Stimulated activated CD4-positive, alpha-beta T cell treated with anti-CD3 and anti-CD28 coated beads, TNF-alpha, amount 100 ng/mL, for 48 hours (primary cell): ENCODE data around the gene HDGFL2.

ENCODE experiments used
- DNase-seq, 3 donors: peaks; one replicate each; pipeline ENCODE4 v3.0.0-alpha.2; 2020; ENCODE audit warnings: low read depth in 3 of 3

HDGFL2 gene

GRCh38 chr19:4464815-4465581, 7.1 kb upstream of the HDGFL2 start:
- DNase-seq: no peak

GRCh38 chr19:4467835-4468234, 4.3 kb upstream of the HDGFL2 start:
- DNase-seq: no peak

GRCh38 chr19:4471403-4472173, 509 bp upstream of the HDGFL2 start:
- DNase-seq: peak; percentile 93 to 97 (median 96)

- DNase-seq: no peak
These were observed 1.1 kb downstream of the HDGFL2 start for GRCh38 chr19:4473011-4473762.

DNA sequence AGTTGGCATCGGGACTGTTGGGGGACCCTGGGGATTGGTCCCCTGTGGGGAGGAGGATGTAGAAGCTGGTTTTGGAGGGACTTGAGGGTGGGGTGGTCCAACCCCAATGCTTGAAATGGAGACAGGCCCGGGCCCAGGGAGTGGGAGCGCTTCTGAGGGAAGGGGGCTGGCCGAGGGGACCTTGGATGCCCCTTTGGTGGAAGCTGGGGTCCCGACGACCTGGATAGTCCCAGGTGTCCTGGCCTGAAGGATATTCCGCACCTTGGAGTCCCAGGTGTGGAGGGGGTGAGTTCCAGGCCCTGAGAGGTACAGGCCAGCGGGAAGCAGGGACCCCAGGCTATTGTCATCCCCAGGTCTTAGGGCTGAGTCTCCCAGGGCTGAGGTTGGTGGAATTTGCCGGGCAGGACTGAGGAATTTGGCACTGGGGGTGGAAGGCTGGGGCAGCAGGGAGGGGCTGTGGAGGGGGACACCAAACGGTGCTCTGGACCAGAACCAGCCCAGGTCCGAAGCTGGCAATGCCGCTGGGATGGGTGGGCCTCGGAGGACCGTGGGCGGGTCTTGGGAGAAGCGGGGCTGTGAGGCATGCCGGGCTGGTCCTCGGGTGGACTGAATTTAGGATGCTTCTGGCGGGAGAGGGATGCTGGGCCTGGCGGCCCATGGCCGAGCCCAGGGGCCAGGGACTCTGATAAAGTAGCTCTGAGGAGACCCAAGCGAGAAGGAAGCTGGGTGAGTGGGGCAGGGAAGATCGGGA, 1.8 kb downstream of the HDGFL2 start:
- DNase-seq: no peak

DNA sequence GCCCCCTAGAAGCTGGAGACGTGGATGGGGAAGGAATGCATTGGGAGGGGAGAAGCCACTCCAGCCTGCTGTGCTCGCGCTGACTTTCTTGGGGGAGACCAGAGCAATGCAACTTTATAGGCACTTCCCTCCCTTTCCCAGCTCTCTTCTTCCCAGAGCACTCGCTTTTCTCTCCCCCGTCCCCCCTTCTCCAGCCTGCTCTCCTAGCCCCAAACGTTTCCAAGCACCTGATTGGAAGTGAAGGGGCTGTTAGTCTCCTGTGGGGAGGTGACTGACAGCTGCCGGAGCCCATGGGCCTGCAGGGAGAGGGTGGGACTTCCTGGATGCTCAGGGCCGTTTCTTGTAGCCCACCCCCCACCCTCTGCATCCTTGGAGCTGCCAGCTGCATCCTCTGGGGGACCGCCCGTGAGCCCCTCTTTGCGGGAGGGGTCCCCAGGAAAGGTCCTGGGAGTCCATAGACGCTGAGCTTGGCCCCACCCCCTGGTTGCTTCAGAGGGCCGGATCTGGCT, 2.5 kb downstream of the HDGFL2 start:
- no peak for DNase-seq

DNA sequence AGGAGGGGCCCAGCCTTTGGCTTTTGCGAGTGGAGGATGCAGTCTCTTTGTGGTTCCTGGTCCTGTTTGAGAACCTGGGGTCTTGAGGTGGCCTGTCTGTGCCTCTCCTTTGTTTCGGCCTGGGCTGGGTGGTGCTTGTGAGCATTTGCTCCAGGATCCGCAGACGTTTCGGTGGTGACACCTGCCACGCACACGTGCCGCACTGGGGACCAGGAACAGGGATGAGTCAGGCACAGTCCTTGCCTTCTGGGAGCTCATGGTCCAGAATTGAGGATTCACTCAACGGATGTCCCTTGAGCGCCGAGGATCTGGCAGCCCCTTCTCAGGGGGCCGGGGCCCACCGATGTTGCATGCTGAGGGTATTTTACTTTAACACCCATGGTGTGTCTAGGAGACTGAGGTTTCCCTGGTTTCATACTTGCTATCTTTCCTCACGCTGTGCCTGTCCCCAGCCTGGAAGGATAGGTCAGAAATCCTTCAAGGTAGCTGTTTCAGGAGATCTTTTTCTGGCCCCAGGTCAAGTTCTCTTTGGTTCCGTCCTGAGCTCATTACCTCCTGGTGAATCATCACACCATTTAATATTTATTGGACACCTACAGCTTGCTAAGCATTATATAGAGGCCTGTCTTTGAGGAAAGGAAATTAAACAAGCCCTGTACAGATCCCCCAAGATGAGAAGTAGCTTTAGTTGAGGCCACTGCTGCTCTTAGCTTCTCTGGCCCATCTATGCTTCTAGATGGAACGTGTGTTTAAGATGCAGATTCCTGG, 5.1 kb downstream of the HDGFL2 start:
- DNase-seq: no peak

DNA sequence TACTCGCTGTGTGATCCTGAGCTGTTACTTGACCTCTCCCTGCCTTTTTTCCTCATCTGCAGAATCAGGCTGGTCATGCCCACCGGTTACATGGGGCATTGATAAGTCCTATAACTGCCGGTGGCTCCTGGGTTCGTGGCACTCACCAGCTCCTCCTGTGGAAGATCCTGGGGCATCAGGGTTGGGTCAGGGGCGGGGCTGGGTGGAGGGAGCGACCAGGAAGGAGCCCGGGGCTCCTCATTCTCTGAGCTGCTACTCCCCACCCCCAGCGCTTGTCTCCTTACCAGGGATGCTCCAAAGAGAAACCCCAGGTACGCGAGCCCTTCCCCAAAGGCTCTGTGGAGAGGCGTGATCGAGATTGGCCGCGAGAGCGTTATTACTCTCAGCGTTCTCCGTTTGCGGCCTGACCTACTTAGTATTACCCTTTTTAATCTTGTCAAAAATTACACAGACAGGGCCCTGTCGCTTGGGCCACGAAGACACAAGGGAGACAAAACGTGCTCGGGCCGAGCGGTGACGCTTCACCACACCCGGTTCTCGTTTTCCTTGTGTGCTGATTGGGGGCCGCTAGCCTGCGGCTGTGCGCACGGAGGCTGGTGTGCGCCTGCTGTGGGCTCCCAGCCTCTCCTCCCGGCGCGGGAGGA, 10.7 kb downstream of the HDGFL2 start:
- DNase-seq: no peak

GRCh38 chr19:4483385-4483784, 11.3 kb downstream of the HDGFL2 start:
- no peak for DNase-seq

- DNase-seq: no peak
These were observed 15.5 kb downstream of the HDGFL2 start for GRCh38 chr19:4487572-4487971.

DNA sequence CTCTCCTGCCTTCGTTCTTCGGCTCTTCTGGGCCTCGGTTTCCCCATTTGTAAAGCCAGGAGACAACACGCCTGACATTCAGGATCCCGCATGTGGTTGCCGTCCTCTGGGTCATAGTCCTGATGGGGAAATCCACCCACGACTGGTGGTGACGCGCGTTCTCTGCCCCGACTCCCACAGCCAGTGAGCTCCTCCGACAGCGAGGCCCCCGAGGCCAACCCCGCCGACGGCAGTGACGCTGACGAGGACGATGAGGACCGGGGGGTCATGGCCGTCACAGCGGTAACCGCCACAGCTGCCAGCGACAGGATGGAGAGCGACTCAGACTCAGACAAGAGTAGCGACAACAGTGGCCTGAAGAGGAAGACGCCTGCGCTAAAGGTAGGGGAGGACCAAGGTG, 16.4 kb downstream of the HDGFL2 start:
- DNase-seq: no peak

DNA sequence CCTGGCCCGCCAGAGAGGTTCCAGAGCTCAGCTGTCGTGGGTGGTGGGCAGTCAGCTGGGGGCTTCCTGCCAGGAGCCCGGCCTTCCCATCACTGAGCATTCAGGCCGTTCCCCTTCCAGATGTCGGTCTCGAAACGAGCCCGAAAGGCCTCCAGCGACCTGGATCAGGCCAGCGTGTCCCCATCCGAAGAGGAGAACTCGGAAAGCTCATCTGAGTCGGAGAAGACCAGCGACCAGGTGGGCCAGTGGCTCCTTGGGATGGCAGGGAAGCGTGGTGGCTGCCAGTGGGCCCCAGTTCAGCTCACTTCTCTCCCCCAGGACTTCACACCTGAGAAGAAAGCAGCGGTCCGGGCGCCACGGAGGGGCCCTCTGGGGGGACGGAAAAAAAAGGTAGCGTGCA, 19.3 kb downstream of the HDGFL2 start:
- no peak for DNase-seq

DNA sequence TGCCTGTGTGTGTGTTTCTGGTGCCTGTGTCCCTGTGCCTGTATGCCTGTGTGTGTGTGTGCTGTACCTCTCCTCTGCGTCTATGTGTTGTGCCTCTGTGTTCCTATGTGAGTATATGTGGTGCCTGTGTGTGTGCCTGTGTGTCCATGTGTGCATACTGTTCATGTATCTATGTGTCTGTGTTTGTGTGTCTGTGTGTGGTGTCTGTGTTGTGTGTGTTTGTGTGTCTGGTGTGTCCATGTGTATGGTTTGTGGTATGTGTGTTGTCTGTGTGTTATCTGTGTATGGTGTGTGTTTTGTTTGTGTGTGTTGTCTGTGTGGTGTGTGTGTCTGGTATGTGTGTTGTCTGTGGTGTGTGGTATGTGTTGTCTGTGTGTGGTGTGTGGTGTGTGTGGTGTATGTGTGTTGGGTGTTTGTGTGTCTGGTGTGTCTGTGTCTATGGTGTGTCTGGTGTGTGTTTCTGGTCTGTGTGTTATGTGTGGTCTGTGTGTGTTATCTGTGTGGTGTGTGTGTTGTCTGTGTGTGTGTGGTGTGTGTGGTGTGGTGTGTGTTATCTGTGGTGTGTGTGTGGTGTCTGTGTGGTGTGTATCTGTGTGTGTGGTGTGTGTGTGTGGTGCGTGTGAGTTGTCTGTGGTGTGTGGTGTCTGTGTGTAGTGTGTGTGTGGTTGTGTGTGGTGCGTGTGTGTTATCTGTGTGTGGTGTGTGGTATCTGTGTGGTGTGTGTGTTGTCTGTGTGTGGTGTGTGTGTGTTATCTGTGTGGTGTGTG, 20.4 kb downstream of the HDGFL2 start:
- DNase-seq: no peak

DNA sequence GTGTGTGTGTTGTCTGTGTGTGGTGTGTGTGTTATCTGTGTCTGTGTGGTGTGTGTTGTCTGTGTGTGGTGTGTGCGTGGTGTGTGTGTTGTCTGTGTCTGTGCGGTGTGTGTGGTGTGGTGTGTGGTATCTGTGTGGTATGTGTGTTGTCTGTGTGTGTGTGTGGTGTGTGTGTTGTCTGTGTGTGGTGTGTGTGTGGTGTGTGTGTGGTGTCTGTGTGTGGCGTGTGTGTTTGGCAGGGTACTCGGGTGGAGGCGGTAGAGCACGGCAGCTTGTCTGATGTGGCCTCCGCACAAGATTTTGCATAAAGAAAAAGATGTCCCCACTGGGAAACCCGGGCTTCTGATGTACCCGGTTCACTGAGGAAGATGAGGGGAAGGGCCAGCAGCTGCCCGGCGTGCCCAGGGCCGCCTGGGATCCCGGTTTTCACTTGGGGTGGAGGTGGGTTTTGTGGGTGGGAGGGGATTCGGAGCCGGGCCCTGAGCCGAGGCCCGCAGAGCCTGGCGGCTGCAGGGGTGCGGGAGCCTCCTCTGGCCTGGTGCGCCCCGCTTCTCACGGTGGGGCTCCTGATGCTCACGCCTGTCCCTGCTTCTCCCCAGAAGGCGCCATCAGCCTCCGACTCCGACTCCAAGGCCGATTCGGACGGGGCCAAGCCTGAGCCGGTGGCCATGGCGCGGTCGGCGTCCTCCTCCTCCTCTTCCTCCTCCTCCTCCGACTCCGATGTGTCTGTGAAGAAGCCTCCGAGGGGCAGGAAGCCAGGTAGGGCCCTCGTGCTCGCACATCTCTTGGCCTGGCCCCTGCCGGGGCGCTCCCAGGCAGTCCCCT, 21.2 kb downstream of the HDGFL2 start:
- DNase-seq: no peak

GRCh38 chr19:4493929-4494690, 22.0 kb downstream of the HDGFL2 start:
- DNase-seq: no peak

GRCh38 chr19:4494691-4495064, 22.6 kb downstream of the HDGFL2 start:
- DNase-seq: no peak

DNA sequence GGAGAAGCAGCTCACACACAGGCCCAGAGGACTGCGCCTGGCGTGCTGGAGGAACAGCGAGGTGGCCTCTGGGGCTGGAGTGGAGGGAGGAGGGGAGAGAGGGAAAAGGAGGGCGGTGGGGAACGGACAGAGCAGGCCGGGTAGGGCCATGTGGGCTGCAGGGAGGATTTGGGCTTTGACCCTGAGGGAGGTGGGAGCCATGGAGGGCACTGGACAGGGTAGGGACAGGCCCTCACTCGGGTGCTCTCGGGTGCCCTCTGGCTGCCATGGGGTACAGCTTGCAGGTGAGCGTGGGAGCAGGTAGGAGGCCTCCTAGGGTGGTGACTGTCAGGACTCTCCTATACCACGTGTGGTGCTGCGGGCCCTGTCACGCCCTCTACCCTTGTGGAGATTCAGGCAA, 23.4 kb downstream of the HDGFL2 start:
- no peak for DNase-seq

GRCh38 chr19:4496304-4496703, 24.2 kb downstream of the HDGFL2 start:
- DNase-seq: no peak
